GM19023 (cell line): ENCODE results near the gene CDS1.
"Not testable (repeated sequence)": the region's sequence is repeated elsewhere in the genome, so short reads cannot be mapped to it uniquely, and the experiment has no call there.

Experiments
- ATAC-seq: cut with Tn5 transposase; IDR thresholded peaks from one replicate; pipeline ENCODE4 v1.9.1; 2021; ENCODE audit warnings: mild to moderate bottlenecking, moderate library complexity; ENCODE audit not compliant: unreplicated experiment

Gene CDS1

GRCh38 chr4:84606645-84607044 lies 23.7 kb downstream of the CDS1 start:
- no peak for ATAC-seq

GRCh38 chr4:84611531-84611930 lies 28.6 kb downstream of the CDS1 start:
- ATAC-seq: no peak

- ATAC-seq: no peak
Observed at GRCh38 chr4:84614891-84615290, 32.0 kb downstream of the CDS1 start.

- ATAC-seq: no peak
Observed at GRCh38 chr4:84615355-84615754, 32.4 kb downstream of the CDS1 start.

- ATAC-seq: no peak
Observed at GRCh38 chr4:84622959-84623358, 40.0 kb downstream of the CDS1 start.

- no peak for ATAC-seq
Observed at GRCh38 chr4:84623661-84624060, 40.7 kb downstream of the CDS1 start.

- no peak for ATAC-seq
Observed at GRCh38 chr4:84626673-84627072, 43.7 kb downstream of the CDS1 start.

GRCh38 chr4:84631573-84631972 lies 48.6 kb downstream of the CDS1 start:
- no peak for ATAC-seq

- ATAC-seq: no peak
Observed at GRCh38 chr4:84632092-84632491, 49.2 kb downstream of the CDS1 start.

GRCh38 chr4:84634961-84635360 lies 52.0 kb downstream of the CDS1 start:
- no peak for ATAC-seq

- no peak for ATAC-seq
Observed at GRCh38 chr4:84638092-84638491, 55.2 kb downstream of the CDS1 start.

GRCh38 chr4:84639145-84639544 lies 56.2 kb downstream of the CDS1 start:
- no peak for ATAC-seq

GRCh38 chr4:84644087-84644486 lies 61.2 kb downstream of the CDS1 start:
- no peak for ATAC-seq

- no peak for ATAC-seq
Observed at GRCh38 chr4:84647312-84647884, 64.5 kb downstream of the CDS1 start.

- ATAC-seq: no peak
Observed at GRCh38 chr4:84648178-84648577, 65.3 kb downstream of the CDS1 start.

- ATAC-seq: no peak
Observed at GRCh38 chr4:84648863-84649647, 66.1 kb downstream of the CDS1 start.

GRCh38 chr4:84651499-84651898 lies 68.6 kb downstream of the CDS1 start:
- ATAC-seq: no peak

- ATAC-seq: no peak
Observed at GRCh38 chr4:84652478-84652877, 69.6 kb downstream of the CDS1 start.

GRCh38 chr4:84660606-84661005 lies 77.7 kb downstream of the CDS1 start:
- ATAC-seq: no peak

GRCh38 chr4:84661191-84661939 lies 78.4 kb downstream of the CDS1 start:
- ATAC-seq: no peak

GRCh38 chr4:84664767-84665166 lies 81.8 kb downstream of the CDS1 start:
- ATAC-seq: not testable (repeated sequence)

GRCh38 chr4:84666439-84666838 lies 83.5 kb downstream of the CDS1 start:
- ATAC-seq: no peak
